Measurements from ENCODE around the gene NUDT13. TPM values are rescaled to one million over a fixed set of nuclear protein-coding genes. Genes with fewer than 3 reads are reported as not detected.
"Not testable (repeated sequence)": the region's sequence is repeated elsewhere in the genome, so short reads cannot be mapped to it uniquely, and the experiment has no call there.

NUDT13 gene
- total and polyA plus RNA-seq, 5 donors, result 1.9 to 4.1 (median 2.7) TPM

- Histone ChIP-seq H3K9me3 (ENCODE audit: control insufficient read depth, low read length) (no peaks in the 10 kb centered on the region), H3K27ac (ENCODE audit: low read length) (no peak overlapping the region), H3K4me1 (ENCODE audit: control insufficient read depth, insufficient read depth, low read length) (no peaks in the 10 kb centered on the region), H3K27me3 (ENCODE audit: control insufficient read depth, insufficient read depth) (no peaks in the 10 kb centered on the region), H3K4me3 (ENCODE audit: low read length) (no peak overlapping the region)
- ATAC-seq, result no peak
- DNase-seq, result no peak
- WGBS, result 95% methylated on average over 3 of the region's 3 CpGs
- intact Hi-C loops (cut with DNase I), result no loop called here
These were observed 4.0 kb upstream of the NUDT13 start for GRCh38 chr10:73106301-73106700.

- H3K4me1 ChIP-seq (ENCODE audit: control insufficient read depth, insufficient read depth, low read length); H3K9me3 ChIP-seq (ENCODE audit: control insufficient read depth, low read length); DNase-seq; H3K27ac ChIP-seq (ENCODE audit: low read length); ATAC-seq; H3K27me3 ChIP-seq (ENCODE audit: control insufficient read depth, insufficient read depth); H3K4me3 ChIP-seq (ENCODE audit: low read length); intact Hi-C loops (cut with DNase I): not testable (repeated sequence)
- WGBS, result 81% methylated on average over 4 of the region's 4 CpGs
These were observed 1.0 kb upstream of the NUDT13 start for GRCh38 chr10:73109248-73109652.

- H3K27me3 ChIP-seq (ENCODE audit: control insufficient read depth, insufficient read depth); intact Hi-C loops (cut with DNase I); H3K4me3 ChIP-seq (ENCODE audit: low read length); H3K4me1 ChIP-seq (ENCODE audit: control insufficient read depth, insufficient read depth, low read length); H3K27ac ChIP-seq (ENCODE audit: low read length); DNase-seq; H3K9me3 ChIP-seq (ENCODE audit: control insufficient read depth, low read length); ATAC-seq: not testable (repeated sequence)
- WGBS, result 95% methylated on average over 13 of the region's 13 CpGs
These were observed 1.8 kb downstream of the NUDT13 start for GRCh38 chr10:73112032-73112431.

GRCh38 chr10:73113551-73113950 is 3.3 kb downstream of the NUDT13 start:
- H3K4me3 ChIP-seq (ENCODE audit: low read length), result no peak overlapping the region
- no peak for ATAC-seq

GRCh38 chr10:73116017-73116416 is 5.8 kb downstream of the NUDT13 start:
- Histone ChIP-seq H3K4me1 (ENCODE audit: control insufficient read depth, insufficient read depth, low read length) (no peaks in the 10 kb centered on the region), H3K4me3 (ENCODE audit: low read length) (no peak overlapping the region), H3K27me3 (ENCODE audit: control insufficient read depth, insufficient read depth) (no peaks in the 10 kb centered on the region), H3K9me3 (ENCODE audit: control insufficient read depth, low read length) (no peaks in the 10 kb centered on the region), H3K27ac (ENCODE audit: low read length) (no peak overlapping the region)
- WGBS, result 95% methylated on average over 1 of the region's 1 CpG
- ATAC-seq (no peak), DNase-seq (no peak)
- intact Hi-C loops (cut with DNase I), result no loop called here

More at GRCh38 chr10:73113551-73113950, 3.3 kb downstream of the NUDT13 start:
- DNase-seq, result no peak
- H3K9me3 ChIP-seq (ENCODE audit: control insufficient read depth, low read length), result no peaks in the 10 kb centered on the region
- WGBS, result 55% methylated on average over 1 of the region's 1 CpG
- intact Hi-C loops (cut with DNase I), result no loop called here
- no peaks in the 10 kb centered on the region for H3K27me3 ChIP-seq (ENCODE audit: control insufficient read depth, insufficient read depth)
- H3K27ac ChIP-seq (ENCODE audit: low read length), result no peak overlapping the region
- no peaks in the 10 kb centered on the region for H3K4me1 ChIP-seq (ENCODE audit: control insufficient read depth, insufficient read depth, low read length)

GRCh38 chr10:73117976-73118743 is 7.9 kb downstream of the NUDT13 start:
- H3K4me1 ChIP-seq (ENCODE audit: control insufficient read depth, insufficient read depth, low read length), result no peaks in the 10 kb centered on the region
- DNase-seq, result no peak
- 47% methylated on average over 5 of the region's 5 CpGs for WGBS
- intact Hi-C loops (cut with DNase I), result no loop called here
- peak overlapping the region; percentile 99 for H3K27ac ChIP-seq (ENCODE audit: low read length)
- no peaks in the 10 kb centered on the region for H3K9me3 ChIP-seq (ENCODE audit: control insufficient read depth, low read length)
- peak; percentile 62 to 68 for ATAC-seq
- no peaks in the 10 kb centered on the region for H3K27me3 ChIP-seq (ENCODE audit: control insufficient read depth, insufficient read depth)
- no peak overlapping the region for H3K4me3 ChIP-seq (ENCODE audit: low read length)

GRCh38 chr10:73119457-73119856 is 9.2 kb downstream of the NUDT13 start:
- no peak for DNase-seq
- no peaks in the 10 kb centered on the region for H3K27me3 ChIP-seq (ENCODE audit: control insufficient read depth, insufficient read depth)

GRCh38 chr10:73119952-73120351 is 9.7 kb downstream of the NUDT13 start:
- no peak overlapping the region for H3K4me3 ChIP-seq (ENCODE audit: low read length)
- no peak for ATAC-seq
- H3K27me3 ChIP-seq (ENCODE audit: control insufficient read depth, insufficient read depth), result no peaks in the 10 kb centered on the region
- DNase-seq, result no peak
- no peak overlapping the region for H3K27ac ChIP-seq (ENCODE audit: low read length)
- no peaks in the 10 kb centered on the region for H3K4me1 ChIP-seq (ENCODE audit: control insufficient read depth, insufficient read depth, low read length)
- intact Hi-C loops (cut with DNase I), result no loop called here
- H3K9me3 ChIP-seq (ENCODE audit: control insufficient read depth, low read length), result no peaks in the 10 kb centered on the region
- WGBS, result 94% methylated on average over 4 of the region's 4 CpGs

More at GRCh38 chr10:73119457-73119856, 9.2 kb downstream of the NUDT13 start:
- Histone ChIP-seq H3K27ac (ENCODE audit: low read length) (no peak overlapping the region), H3K9me3 (ENCODE audit: control insufficient read depth, low read length) (no peaks in the 10 kb centered on the region), H3K4me1 (ENCODE audit: control insufficient read depth, insufficient read depth, low read length) (no peaks in the 10 kb centered on the region), H3K4me3 (ENCODE audit: low read length) (no peak overlapping the region)
- ATAC-seq, result no peak
- 98% methylated on average over 1 of the region's 1 CpG for WGBS
- intact Hi-C loops (cut with DNase I), result no loop called here

GRCh38 chr10:73126343-73126742 is 16.1 kb downstream of the NUDT13 start:
- H3K27me3 ChIP-seq (ENCODE audit: control insufficient read depth, insufficient read depth), result no peaks in the 10 kb centered on the region
- H3K4me3 ChIP-seq (ENCODE audit: low read length), result no peak overlapping the region
- DNase-seq (no peak), ATAC-seq (no peak)
- 95% methylated on average over 2 of the region's 2 CpGs for WGBS
- no peaks in the 10 kb centered on the region for H3K9me3 ChIP-seq (ENCODE audit: control insufficient read depth, low read length)
- H3K4me1 ChIP-seq (ENCODE audit: control insufficient read depth, insufficient read depth, low read length), result no peaks in the 10 kb centered on the region
- intact Hi-C loops (cut with DNase I), result no loop called here
- H3K27ac ChIP-seq (ENCODE audit: low read length), result no peak overlapping the region

GRCh38 chr10:73131301-73131700 is 21.0 kb downstream of the NUDT13 start:
- no peak for ATAC-seq
- no peak overlapping the region for H3K4me3 ChIP-seq (ENCODE audit: low read length)
- H3K27me3 ChIP-seq (ENCODE audit: control insufficient read depth, insufficient read depth), result no peaks in the 10 kb centered on the region
- H3K27ac ChIP-seq (ENCODE audit: low read length), result no peak overlapping the region
- H3K4me1 ChIP-seq (ENCODE audit: control insufficient read depth, insufficient read depth, low read length), result no peaks in the 10 kb centered on the region
- no peak for DNase-seq
- 57% methylated on average over 2 of the region's 2 CpGs for WGBS
- no peaks in the 10 kb centered on the region for H3K9me3 ChIP-seq (ENCODE audit: control insufficient read depth, low read length)
- intact Hi-C loops (cut with DNase I), result no loop called here

- H3K4me1 ChIP-seq (ENCODE audit: control insufficient read depth, insufficient read depth, low read length), result no peaks in the 10 kb centered on the region
- no peaks in the 10 kb centered on the region for H3K27me3 ChIP-seq (ENCODE audit: control insufficient read depth, insufficient read depth)
- DNase-seq (no peak), ATAC-seq (no peak)
- H3K9me3 ChIP-seq (ENCODE audit: control insufficient read depth, low read length), result no peaks in the 10 kb centered on the region
- H3K4me3 ChIP-seq (ENCODE audit: low read length), result no peak overlapping the region
- intact Hi-C loops (cut with DNase I), result no loop called here
- 92% methylated on average over 2 of the region's 2 CpGs for WGBS
- no peak overlapping the region for H3K27ac ChIP-seq (ENCODE audit: low read length)
These were observed 21.8 kb downstream of the NUDT13 start for GRCh38 chr10:73131913-73132686.

Data from right cardiac atrium (tissue), 5 donors.